AG08396 (cell line): ENCODE data around the gene TNIK.
A peak's percentile ranks its signal among the peaks of the same experiment; 100 is the strongest.

Experiments
- DNase-seq: peaks from one replicate; pipeline ENCODE4 v3.0.0; 2012; ENCODE audit warnings: low spot score, mixed read lengths

The TNIK gene

DNA sequence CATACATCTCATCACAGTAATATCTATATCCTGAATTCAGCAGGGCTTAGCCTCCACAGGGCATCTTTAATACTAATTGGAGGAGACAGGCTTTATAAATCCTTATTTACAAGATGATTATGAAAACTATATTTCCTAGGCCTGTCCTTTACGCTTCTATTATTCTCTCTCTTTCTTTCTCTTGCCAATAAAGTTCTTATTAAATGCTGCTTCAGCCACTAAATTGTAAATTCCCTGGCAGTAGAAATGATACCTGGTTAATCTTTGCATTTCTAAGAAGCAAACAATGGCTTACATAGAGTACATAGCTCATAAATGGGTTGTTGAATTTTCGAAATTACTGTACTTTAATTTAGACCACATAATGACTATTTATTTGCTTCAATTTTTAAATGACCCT is 43.5 kb downstream of the TNIK start:
- no peak for DNase-seq

DNA sequence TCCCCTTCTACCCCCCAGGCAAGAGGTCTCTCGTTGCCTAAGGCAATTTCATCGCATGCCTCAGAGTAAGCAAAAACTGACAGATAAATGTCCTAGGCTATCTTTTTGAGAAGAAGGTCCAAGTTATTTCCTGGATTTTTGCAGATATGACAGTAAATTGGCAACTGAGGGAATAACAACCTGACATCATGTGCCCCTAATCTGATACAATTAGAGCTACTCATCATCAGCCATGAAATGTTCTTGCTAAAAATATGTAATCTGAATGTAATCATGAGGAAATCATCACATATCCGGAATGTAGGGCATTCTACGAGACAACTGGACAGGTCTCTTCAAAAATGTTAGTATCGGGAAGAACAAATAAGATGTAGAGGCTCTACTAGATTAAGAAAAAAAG is 44.1 kb downstream of the TNIK start:
- DNase-seq = no peak

DNA sequence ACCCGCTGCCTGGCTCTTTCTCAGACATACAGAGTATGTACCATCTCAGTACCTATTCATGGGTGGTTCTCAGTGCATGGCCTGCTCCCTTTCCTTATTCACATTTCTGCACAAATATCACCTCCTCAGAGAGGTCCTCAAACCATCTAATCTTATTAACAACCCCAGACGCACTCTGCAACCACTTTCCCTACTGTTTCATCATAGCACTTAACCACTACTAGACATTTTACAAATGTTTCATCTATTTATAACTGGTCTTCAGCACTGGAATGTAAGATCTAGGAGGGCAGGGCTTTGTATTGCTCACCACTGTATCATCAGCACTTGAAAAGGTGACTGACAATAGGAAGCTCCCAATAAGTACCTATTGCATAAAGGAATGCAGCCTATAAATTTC is 45.1 kb downstream of the TNIK start:
- no peak for DNase-seq

GRCh38 chr3:171412473-171412872 is 47.7 kb downstream of the TNIK start:
- DNase-seq = no peak

DNA sequence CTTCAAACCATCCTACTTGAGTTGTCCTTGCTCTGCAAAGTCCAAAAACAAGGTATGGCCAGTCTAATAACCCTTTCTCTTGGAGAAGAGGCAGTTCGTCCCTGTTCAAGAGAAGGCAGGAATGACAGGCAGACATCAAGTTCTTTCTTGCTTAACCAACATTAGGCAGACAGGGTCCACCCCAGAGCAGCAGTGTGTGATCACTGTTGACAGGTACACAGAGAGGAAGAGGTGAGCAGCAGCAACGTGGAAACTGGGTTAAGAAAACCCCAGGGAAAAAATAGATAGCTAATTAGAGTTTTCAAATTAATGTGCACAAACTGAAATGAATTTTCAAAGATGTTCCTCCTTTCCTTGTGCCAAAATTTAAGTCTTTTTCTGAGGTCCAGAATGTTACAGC is 48.2 kb downstream of the TNIK start:
- DNase-seq = no peak

DNA sequence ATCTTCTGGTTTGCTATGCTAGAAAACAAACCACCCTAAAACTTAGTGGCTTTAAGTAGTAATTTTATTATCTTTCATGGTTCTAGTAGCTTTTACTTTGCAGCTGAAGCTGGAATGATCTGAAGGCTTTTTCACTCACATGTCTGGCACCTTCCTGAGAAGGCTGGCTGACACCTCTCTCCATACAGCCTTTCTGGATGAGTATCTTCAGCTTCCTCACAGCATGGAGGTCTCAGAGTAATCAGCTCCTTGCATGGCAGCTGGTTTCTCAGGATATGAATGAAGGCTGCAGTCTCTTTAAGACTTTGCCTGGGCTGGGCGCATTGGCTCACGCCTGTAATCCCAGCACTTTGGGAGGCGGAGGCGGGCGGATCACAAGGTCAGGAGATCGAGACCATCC is 50.0 kb downstream of the TNIK start:
- no peak for DNase-seq

DNA sequence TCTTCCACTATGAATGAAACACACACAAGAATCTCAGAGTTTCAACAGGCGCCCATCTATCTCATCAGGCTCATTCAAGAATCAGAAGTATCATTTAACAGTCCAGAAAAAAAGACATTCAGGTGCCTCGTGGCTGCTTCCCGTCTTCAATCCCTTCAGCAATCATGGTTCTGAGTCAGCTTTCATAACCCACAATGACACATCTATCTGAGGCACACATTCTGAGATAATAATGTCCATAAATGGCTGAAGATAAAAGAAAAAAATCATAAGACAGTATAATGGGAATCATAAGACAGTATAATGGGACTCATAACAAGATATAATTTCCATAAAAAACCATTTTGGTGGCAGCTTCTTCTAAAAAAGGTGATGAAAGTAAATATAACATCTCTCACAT is 52.4 kb downstream of the TNIK start:
- peak; percentile 47 for DNase-seq

GRCh38 chr3:171404376-171404967 is 55.7 kb downstream of the TNIK start:
- no peak for DNase-seq

DNA sequence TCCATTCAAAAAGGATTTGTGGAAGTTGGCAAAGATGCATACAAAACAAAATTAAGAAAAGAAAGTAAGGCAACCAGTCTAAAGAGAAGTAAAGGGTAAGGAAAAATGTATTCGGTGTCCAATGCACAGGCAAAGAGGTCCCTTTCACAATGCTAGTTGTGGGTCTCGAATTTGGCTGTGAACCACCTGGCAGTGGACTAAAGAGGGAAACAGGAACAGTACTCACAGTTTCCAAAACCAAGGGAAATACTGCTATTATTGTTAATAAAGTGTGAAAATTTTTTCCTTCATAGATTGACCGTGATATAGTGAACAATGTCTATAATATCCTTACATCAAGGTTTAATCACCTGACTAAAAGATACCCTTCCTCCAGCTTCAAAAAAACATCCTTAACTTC is 57.9 kb downstream of the TNIK start:
- DNase-seq = no peak

DNA sequence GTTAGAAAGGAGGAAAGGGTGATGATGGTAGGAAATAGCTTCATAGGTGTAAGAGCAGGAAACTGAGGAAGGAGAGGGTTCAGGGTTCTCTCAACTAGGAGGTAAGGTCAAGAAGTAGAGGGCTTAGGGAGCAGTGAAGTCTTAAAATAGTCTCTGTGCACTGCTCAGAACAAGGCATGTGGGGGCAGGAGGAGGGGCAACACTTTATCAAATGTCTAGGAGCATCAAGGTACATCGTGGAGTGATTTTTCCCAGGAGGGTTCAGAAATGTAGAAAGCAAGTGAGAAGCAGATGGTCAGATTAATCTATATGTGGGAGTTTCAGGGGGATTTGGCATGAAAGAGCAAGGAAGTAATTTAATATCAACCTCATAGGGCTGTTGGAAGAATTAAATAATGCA is 58.8 kb downstream of the TNIK start:
- no peak for DNase-seq

GRCh38 chr3:171399842-171400241 is 60.4 kb downstream of the TNIK start:
- DNase-seq = no peak

GRCh38 chr3:171398343-171398742 is 61.9 kb downstream of the TNIK start:
- no peak for DNase-seq

DNA sequence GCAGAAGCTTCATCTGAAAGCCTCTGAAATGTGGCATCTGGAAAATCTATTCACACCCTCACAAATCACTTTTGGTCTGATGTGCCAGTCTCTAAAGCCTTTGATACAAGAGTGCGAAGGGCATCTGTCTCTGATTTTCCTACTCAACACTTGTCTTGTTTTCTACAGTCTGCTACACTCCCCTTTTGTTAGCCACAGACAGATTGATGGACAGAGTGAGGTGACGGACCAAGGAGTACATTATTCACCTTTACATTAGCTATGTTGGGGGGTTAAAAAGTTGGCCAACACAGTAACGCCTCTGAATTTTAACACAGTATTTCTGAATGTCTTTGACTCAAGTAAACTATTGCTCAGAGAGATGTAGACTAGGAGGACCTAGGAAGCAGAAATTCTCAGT is 63.1 kb downstream of the TNIK start:
- DNase-seq = no peak

- no peak for DNase-seq
These were observed 64.2 kb downstream of the TNIK start for GRCh38 chr3:171396048-171396447.

- DNase-seq = no peak
These were observed 67.0 kb downstream of the TNIK start for GRCh38 chr3:171393032-171393744.

- no peak for DNase-seq
These were observed 68.8 kb downstream of the TNIK start for GRCh38 chr3:171391432-171391831.

DNA sequence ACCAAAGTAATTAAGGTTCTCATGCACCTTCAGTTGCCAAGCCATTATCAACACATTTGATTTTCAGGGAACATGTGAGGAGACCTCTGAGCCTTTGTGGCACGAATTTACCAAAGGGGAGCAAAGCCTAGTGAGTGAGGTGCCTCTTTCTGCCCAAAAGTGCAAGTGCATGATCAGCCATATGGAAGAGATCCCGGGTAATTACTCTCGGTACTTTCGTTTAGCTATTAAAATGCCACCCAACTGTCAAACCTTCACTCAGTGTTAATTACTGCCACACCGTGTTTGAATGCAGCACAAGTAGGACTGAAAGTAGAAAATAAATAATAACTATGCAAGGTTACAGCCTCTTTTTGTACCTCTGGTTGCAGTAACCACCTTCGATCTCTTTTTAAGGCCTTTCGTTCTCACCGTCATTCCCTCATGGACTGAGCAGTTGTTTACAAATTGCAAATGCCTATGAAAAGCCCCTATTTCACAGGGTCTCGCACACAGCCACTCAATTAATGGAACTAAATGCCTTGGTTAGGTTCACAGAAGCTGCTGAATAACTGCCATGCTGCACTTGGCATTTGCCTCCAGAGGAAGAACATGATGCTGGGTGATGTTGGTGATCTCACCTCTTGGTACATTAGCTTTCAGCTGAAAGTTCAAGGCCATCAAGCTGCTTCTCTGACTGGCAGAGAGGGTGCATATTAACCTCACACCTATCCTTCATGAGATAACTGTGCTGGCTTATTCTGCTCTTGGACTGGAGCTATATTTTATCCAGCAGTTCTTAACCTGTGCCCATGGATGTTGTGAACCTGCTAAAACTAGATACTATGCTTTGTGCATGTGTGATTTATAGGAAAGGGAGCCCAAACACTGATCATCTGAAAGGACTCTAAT is 69.9 kb downstream of the TNIK start:
- DNase-seq = no peak

DNA sequence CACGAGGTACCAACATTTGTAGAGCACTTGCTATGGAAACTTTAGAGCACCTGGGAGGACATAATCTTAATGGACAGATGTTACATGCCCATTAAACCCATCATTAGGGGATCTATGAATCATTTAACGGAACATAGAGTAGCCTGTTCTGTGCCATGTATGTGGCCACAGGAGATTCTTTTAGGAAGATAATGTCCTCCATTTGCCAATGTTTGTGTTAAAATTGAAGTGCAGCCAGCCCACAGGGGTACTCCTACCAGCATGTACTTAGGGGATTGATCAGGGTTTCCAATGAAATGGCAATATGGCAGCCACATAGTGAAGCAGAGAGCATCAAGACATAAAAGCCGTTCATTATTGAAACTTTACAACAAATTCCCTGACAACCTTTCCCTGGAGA is 70.7 kb downstream of the TNIK start:
- DNase-seq = no peak

DNA sequence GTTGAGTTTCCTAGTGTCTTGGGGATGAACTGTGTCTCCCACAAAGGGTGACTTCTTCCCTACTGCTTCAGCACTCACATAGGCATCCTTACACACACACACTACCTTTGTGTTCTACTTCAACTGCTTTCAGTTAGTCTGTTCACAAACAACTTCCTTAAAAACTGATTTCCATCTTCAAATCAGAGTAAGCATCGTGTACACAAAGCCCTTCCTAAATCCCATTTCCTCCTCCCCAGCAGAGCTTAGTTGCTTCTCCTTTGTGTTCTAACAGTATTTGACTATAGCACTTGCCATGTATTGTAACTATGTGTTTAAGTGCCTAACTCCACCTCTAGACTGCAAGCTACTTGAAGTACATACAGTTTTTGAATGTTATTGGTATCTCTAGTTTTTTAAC is 71.7 kb downstream of the TNIK start:
- no peak for DNase-seq

- DNase-seq = no peak
These were observed 73.1 kb downstream of the TNIK start for GRCh38 chr3:171387062-171387461.

- DNase-seq = no peak
These were observed 75.1 kb downstream of the TNIK start for GRCh38 chr3:171385086-171385485.

DNA sequence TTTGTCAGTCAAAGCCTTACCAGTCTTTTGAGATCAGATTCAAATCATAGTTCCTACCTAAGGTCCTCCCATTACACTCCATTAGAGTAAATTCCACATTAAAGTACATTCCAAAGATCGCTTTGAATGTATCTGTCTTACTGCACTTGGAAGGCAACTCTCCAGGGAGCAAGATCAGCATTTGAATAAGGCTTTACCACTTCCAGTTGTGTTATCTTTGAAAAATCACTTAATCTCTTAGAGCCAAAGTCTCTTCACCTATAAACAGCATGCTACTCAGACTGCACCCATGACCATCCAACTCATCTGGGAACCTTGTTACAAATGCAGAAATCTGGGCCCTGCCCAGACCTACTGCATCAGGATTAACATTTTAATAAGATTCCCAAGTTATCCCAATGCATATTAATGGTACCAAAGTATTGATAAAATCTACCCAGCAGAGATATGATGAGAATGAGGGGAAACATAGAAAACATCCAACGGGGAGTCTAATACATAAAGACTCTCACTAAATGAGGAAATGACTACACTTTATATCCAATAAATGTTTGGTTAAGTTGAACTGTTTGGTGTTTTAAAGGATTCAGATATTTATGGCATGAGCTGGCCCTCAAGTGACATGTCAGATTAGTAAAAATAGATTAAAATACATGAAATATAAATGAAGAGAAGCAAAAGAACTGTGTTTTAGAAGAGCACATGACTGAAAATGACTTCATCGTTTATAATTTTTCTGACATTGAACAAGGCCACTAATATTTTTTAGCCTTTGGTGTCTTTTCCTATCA is 75.9 kb downstream of the TNIK start:
- DNase-seq = no peak
